A549 (cell line): Measurements from ENCODE around the gene BEAN1.

Experiments
- CEBPB ChIP-seq, 2 experiments: fragments of >200 bp in 1 of 2; sonication (Bioruptor Twin) in 1 of 2; formaldehyde crosslinking in 1 of 2; IDR thresholded peaks; 2 replicates each; pipeline ENCODE4 v1.6.1; 2012 to 2016
- CTCF ChIP-seq: fragments of >200 bp; sonication (Bioruptor Twin); formaldehyde crosslinking; IDR thresholded peaks from 3 replicates; pipeline ENCODE4 v1.5.1; 2016
- JUNB ChIP-seq: fragments of >200 bp; sonication (Bioruptor Twin); formaldehyde crosslinking; IDR thresholded peaks from 2 replicates; pipeline ENCODE4 v1.6.1; 2016
- RARB ChIP-seq: fragments of 250-450 bp; sonication (Bioruptor Pico); IDR thresholded peaks from 2 replicates; pipeline ENCODE4 v1.8.0; 2021; ENCODE audit warnings: mild to moderate bottlenecking, moderate library complexity
- REST ChIP-seq: fragments of 200-600 bp; sonication (generic); IDR thresholded peaks from 2 replicates; pipeline ENCODE4 v1.6.1; 2016; ENCODE audit warnings: antibody characterized with exemption, mild to moderate bottlenecking, moderate library complexity

GRCh38 chr16:66434619-66435430, 7.7 kb downstream of the BEAN1 start:
- TF ChIP-seq CTCF = no peak
- TF ChIP-seq RARB (CRISPR knock-in tag) = no peak
- no peak for TF ChIP-seq REST
- TF ChIP-seq JUNB = no peak
- TF ChIP-seq CEBPB (IDR thresholded peaks at IDR 0.05) = no peak
